HG03175 (cell line): ENCODE data around the gene PTPRO.

Source experiments
- ATAC-seq: cut with Tn5 transposase; IDR thresholded peaks from one replicate; pipeline ENCODE4 v1.9.1; 2021; ENCODE audit warnings: mild to moderate bottlenecking, moderate library complexity; ENCODE audit not compliant: unreplicated experiment

PTPRO gene

GRCh38 chr12:15522574-15523187, 200.4 kb downstream of the PTPRO start:
- ATAC-seq = peak; percentile 34

GRCh38 chr12:15525441-15525840, 203.1 kb downstream of the PTPRO start:
- ATAC-seq = no peak

GRCh38 chr12:15526033-15526432, 203.7 kb downstream of the PTPRO start:
- ATAC-seq = peak; percentile 100

- no peak for ATAC-seq
Observed at GRCh38 chr12:15527201-15528080, 205.1 kb downstream of the PTPRO start.

- ATAC-seq = no peak
Observed at GRCh38 chr12:15528666-15529065, 206.4 kb downstream of the PTPRO start.

- no peak for ATAC-seq
Observed at GRCh38 chr12:15530361-15530760, 208.1 kb downstream of the PTPRO start.

GRCh38 chr12:15532364-15532977, 210.2 kb downstream of the PTPRO start:
- ATAC-seq = peak; percentile 60

- ATAC-seq = peak; percentile 89
Observed at GRCh38 chr12:15534322-15534721, 212.0 kb downstream of the PTPRO start.

- ATAC-seq = no peak
Observed at GRCh38 chr12:15534874-15535273, 212.6 kb downstream of the PTPRO start.

GRCh38 chr12:15535352-15535781, 213.1 kb downstream of the PTPRO start:
- ATAC-seq = no peak

GRCh38 chr12:15536446-15536845, 214.1 kb downstream of the PTPRO start:
- no peak for ATAC-seq

- no peak for ATAC-seq
Observed at GRCh38 chr12:15538881-15539280, 216.6 kb downstream of the PTPRO start.

- no peak for ATAC-seq
Observed at GRCh38 chr12:15540005-15540404, 217.7 kb downstream of the PTPRO start.

- ATAC-seq = no peak
Observed at GRCh38 chr12:15540469-15540872, 218.2 kb downstream of the PTPRO start.

- no peak for ATAC-seq
Observed at GRCh38 chr12:15541996-15542631, 219.8 kb downstream of the PTPRO start.

GRCh38 chr12:15543347-15543746, 221.0 kb downstream of the PTPRO start:
- no peak for ATAC-seq

GRCh38 chr12:15544589-15544988, 222.3 kb downstream of the PTPRO start:
- ATAC-seq = no peak

- no peak for ATAC-seq
Observed at GRCh38 chr12:15545334-15545733, 223.0 kb downstream of the PTPRO start.

GRCh38 chr12:15546102-15546701, 223.9 kb downstream of the PTPRO start:
- ATAC-seq = peak; percentile 88

- no peak for ATAC-seq
Observed at GRCh38 chr12:15547063-15547462, 224.8 kb downstream of the PTPRO start.

- no peak for ATAC-seq
Observed at GRCh38 chr12:15547691-15548090, 225.4 kb downstream of the PTPRO start.
